ENCODE results near the gene U2AF1L4.

DNA sequence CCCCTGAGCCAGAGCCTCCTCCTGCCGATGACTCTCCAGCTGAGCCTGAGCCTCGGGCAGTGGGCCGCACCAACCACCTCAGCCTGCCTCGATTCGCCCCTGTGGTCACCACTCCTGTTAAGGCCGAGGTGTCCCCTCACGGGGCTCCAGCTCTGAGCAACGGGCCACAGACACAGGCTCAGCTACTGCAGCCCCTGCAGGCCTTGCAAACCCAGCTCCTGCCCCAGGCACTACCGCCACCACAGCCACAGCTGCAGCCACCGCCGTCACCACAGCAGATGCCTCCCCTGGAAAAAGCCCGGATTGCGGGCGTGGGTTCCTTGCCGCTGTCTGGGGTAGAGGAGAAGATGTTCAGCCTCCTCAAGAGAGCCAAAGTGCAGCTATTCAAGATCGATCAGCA, 23.8 kb downstream of the U2AF1L4 start:
- TF ChIP-seq, protein P1, sequence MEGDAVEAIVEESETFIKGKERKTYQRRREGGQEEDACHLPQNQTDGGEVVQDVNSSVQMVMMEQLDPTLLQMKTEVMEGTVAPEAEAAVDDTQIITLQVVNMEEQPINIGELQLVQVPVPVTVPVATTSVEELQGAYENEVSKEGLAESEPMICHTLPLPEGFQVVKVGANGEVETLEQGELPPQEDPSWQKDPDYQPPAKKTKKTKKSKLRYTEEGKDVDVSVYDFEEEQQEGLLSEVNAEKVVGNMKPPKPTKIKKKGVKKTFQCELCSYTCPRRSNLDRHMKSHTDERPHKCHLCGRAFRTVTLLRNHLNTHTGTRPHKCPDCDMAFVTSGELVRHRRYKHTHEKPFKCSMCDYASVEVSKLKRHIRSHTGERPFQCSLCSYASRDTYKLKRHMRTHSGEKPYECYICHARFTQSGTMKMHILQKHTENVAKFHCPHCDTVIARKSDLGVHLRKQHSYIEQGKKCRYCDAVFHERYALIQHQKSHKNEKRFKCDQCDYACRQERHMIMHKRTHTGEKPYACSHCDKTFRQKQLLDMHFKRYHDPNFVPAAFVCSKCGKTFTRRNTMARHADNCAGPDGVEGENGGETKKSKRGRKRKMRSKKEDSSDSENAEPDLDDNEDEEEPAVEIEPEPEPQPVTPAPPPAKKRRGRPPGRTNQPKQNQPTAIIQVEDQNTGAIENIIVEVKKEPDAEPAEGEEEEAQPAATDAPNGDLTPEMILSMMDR (conservative IDR thresholded peaks at IDR 0.05; ENCODE audit: low read length) = no peak
- no peak for TF ChIP-seq EZH2phosphoT487 (IDR thresholded peaks at IDR 0.05; ENCODE audit: borderline replicate concordance, low read depth, low read length)

Data from OCI-LY7 (cell line).